COR-L47 (cell line): Measurements from ENCODE around the gene UBE2E2.
"Not testable (repeated sequence)": the region's sequence is repeated elsewhere in the genome, so short reads cannot be mapped to it uniquely, and the experiment has no call there.

Source experiments
- DNase-seq: peaks from one replicate; lab custom pipeline; 2025; lab: John Stamatoyannopoulos, UW

UBE2E2 gene

DNA sequence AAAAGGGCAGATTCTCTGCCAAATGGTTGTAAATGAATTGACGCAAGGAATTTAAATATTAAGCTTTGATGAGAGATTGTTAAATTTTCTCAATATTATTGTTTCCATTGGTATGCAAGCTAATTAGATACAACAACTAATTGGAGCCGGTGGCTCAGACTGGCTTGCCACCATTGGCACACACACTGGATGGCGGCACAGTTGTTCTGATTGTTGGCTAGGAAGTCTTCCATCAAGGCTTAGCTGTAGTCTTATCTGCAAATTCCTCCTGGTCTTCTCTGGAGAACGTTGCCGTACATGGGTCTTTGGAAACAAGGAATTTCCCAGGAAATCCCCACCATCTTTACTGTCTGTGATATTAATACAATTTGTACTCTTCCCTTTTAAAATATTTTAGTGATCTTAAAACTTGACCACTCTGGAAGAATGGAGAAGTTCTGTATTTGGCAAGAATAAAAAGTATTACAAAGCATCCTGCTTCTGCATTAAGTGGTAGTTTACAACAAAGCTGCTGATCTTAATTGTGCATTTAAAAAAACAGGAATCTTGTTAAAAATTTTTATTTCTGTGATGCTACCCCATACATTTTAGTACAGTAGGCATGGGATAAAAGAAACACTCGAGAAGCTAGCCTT lies 126.5 kb downstream of the UBE2E2 start:
- DNase-seq = no peak

DNA sequence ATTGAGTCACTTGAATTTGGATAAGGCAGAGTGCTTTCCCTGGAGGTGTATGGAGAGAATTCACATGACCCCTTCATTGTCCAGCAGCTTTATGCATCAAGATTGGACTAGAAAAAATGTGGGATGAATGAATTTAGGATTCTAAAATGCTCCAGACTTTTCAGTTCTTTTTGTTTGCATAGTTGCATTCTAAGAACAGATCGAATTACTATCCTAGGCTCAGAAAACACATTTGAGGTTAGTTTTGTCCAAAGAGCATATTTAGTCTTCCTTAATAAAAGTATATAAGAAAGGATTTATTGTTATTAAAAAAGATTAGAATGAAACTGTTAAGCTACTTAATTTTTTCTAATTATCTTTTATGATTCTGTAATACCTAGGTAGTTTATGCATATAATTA lies 127.4 kb downstream of the UBE2E2 start:
- no peak for DNase-seq

DNA sequence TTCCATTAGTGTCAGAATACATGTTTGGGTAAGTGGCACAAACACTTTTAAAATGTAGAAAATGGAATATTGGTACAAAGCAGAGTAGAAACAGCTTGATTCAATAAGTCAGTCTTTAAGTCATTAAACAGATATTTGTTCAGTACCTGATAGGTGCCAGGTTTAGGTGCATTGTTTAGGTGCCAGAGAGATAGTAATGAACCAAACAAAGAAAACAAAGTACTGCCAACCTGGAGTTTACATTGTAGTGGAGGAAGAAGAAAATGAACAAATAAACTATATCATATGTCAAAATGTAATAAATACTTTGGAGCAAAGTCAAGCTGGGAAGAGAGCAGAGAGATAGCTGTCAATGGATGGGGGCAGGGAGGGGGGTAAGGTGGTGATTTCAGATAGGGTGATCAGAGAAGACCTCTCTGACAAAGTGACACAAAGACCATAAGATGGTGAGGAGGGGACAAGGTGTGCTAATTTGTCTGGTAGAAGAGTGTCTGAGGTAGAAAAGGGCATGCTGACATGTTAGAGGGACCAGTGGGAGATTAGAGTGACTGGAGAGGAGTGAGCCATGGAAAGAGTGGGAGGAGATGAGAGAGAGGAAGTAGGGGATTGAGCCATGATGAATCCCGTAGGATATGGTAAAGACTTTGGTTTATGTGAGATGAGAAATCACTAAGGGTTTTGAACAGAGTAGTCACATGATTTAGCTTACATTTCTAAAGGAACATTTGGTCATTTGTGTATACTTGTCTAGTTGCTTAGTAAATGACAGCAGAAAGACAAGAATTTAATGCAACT lies 128.2 kb downstream of the UBE2E2 start:
- no peak for DNase-seq

GRCh38 chr3:23333633-23334032 lies 130.5 kb downstream of the UBE2E2 start:
- DNase-seq = no peak

- DNase-seq = not testable (repeated sequence)
Measured at GRCh38 chr3:23336853-23337252, 133.7 kb downstream of the UBE2E2 start.

DNA sequence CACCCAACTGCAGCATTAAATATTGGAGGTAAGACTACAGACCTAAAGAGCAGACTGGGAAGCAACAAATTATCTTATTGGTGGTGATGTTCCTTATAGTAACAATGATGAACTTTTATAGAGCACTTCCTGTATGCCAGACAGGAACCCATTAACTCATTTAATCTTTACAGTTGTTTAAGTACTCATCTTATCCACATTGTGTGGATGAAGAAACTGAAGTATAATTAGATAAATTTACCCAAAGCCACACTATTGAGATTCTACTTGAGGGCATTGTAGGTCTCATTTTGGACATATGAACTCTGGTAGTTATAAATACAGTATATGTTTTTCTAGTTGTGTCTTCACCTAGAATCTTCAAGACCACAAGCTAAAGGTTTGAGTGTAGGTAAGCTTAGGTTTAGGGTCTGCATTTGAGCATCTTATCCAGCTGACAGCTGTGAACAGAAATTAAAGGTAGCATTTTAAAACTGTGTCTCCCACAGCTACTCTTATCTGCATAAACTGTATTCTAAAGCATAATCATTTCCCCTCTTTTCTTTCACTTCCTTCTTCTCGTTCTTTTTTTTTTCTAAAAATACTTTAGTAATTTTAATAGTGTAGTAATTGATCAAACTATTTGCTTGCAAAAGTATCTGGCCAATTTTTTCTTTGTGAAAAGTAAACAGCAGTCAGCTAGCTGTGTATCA lies 138.2 kb downstream of the UBE2E2 start:
- DNase-seq = no peak

DNA sequence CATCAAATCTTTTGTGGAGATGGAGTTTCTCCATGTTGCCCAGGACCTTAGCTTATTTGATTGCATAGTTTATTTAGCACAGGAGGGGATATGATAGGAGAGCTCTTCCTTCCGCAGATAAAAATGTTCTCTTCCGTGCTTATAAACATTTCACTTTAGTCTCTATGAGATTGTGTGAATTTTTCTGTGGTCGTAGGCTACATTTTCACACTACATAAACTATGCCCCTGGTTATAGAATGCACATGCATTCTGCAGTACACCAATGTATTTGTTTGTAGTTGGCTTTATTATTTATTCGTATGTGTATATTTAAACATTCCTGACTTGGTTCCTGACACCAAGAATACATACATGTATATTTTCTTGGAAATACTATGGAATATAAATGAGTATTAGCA lies 139.2 kb downstream of the UBE2E2 start:
- DNase-seq = no peak

- no peak for DNase-seq
Measured at GRCh38 chr3:23343509-23343908, 140.4 kb downstream of the UBE2E2 start.

DNA sequence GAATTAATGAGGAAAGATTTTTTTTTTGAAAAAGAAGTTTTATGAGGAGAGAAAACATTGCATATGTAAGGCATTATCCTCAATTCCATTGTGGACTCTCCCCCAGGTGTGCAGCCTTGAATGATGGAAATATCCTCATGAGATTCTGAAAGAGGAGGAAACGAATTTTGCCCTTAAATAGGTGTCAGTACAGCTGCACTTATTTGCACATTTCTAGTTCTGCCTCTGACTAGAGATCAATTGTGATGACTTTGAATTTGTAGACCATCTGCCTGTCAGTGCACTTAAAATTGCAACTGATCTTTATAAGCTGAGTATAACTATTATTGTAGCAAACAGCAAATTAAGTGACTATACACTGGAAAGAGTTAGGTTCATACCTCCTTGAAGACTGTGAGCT lies 141.8 kb downstream of the UBE2E2 start:
- DNase-seq = no peak

GRCh38 chr3:23349444-23349843 lies 146.3 kb downstream of the UBE2E2 start:
- DNase-seq = not testable (repeated sequence)

- no peak for DNase-seq
Measured at GRCh38 chr3:23356169-23356568, 153.0 kb downstream of the UBE2E2 start.

DNA sequence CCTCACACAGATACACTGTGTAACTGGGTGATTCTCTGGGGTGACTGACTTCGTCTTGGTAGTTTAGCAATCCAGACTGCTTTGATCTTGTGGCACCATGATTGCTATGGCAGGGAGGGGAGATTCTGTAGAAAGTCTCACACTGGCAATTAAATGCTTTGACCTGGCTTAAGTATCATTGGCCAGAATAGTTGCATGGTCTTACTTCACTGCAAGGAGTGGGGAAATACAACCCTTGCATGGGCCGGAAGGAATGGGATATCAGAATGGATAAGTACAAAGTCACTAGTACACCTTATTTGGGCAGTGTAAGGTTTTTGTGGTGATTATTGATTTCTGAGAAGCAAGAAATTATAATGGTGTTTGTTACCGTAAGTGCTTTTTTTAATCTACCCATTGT lies 153.8 kb downstream of the UBE2E2 start:
- DNase-seq = no peak

DNA sequence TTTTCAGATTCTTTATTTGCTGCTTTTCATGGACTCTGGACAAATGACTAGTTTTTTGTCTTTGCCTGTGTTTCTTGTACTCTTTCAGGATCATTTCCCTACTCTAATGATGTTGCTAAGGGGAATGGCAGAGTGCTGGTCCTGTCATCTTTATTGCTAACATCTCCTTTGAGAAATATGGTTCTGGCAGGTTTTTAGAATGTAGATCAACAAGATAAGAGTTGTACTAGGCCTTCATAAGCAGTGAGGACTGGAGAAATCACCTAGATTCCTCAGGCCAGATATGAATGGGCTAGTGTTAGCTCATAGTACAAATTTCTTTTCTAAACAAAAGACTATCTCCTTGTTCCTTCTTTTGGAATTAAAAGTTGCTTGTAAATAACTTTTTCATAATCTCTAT lies 156.0 kb downstream of the UBE2E2 start:
- no peak for DNase-seq

DNA sequence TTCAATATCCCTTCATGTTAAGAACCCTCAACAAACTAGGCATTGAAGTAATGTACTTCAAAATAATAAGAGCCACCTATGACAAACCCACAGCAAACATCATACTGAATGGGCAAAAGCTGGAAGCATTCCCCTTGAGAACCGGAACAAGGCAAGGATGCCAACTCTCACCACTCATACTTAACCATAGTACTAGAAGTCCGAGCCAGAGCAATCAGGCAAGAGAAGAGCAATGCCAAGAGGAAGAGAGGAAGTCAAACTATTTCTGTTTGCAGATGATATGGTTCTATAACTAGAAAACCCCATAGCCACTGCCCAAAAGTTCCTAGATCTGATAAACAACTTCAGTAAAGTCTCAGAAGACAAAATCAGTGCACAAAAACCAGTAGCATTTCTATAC lies 161.9 kb downstream of the UBE2E2 start:
- DNase-seq = no peak

DNA sequence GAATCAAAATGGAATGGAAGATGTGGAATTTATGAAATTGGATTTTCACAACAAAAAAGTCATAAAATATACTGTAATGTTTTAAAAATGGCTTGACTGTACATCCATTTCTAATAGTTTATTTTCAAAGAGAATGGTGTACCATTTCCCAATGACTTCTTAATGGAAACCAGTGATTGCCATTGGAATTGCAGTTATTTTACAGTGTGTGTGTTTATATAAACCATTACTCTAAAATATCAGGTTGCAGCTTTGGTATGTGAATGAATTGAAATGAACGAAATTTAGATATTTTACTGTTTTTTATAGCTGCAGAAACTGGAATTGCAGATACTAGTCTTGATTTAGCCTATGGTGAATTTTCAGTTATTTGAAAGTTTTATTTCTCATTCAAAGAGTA lies 165.6 kb downstream of the UBE2E2 start:
- DNase-seq = no peak

DNA sequence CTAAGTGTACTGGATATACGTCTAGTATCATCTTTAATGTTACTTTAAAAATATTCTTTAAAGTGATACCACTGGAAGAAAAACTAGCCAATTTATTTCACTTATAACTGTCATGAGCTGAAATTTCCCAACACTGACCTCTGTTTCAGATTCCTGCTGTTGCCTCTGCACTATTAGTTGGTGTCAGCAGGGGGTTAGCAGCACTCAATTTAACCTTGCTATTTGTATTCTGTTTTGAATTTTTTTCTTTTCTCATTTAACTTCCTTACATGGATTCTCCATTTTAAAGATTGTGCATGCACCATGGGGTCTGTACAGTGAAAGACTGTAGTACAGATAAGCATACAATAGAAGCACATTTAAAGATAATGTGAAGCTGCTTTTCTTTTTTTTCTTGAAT lies 169.2 kb downstream of the UBE2E2 start:
- DNase-seq = no peak

DNA sequence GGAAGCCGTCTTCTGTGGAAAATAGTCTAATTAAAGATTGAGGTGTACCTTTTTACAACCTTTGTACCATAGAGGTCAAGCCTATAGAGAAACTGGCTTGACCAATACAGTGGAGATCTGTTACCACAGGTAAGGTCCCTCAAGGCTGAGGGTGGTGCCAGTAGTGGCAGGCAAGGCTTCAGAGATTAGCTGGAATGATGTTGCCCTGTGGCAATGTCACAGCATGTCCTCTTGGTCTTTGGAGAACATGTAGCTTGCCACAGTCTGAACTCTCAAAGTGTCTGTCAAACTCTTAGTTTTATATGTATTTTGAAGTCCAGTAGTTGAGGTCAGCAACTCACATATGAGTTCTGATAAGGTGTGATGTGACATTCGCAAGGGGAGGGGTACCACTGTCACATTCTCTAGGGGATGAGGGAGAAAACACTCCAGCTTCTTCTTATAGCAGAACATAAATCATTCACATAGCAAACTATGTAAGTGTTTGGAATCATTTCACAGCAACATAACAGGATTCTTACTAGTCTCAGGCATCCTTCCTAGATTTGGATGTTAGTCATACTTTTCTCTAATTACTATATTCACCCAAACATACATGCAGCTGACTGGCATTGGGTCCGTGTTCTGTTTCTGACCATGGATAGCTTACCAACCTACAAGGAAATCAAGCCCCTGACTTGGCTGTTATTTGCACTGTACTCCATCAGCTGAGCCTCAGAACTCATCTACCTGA lies 173.6 kb downstream of the UBE2E2 start:
- DNase-seq = no peak

DNA sequence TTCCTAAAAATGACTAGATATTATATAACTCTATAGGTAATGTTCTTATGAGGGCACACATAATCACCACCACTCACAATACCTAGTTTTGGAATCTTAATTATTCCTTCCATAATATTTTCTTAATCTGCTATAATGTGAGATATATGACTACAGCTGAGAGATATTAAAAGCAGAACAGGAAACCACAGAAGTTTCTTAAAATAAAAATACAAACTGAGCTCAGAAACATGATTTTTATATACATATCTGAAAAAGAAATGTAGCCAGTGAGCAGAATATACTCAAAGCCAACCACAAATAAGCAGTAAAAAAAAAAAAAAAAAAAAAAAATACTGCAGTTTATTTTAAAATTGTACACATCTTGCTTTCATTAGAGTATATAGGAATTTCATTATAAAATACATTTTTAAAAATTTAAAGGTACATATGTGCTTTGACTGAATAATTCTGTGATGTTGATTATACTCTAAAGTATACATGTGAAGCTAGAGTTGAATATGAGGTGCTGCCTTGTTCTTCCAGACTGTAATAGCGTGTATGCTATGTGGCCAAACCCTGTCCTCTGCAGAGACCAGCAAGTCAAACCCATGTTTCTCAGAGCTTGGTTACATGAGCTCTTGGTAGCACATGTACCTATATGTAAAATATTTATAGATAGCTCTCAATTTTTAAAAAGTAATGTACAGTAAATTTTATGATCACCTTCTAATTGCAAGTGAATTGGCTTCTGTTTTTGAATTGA lies 175.0 kb downstream of the UBE2E2 start:
- no peak for DNase-seq

DNA sequence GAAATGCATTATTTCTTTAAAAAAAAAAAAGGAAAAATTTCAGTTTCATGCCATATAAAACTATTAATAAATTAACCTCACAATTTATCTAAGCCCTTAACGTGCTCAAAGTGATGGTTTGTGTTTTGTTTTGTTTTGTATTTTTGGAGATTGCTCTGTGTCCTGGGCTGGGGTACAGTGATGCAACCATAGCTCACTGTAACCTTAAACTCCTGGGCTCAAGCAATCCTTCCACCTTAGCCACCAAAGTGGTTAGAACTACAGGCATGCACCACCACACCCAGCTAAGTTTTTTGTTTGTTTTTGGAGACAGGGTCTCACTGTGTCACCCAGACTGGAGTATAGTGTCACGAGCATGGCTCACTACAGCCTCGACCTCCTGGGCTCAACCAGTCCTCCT lies 180.7 kb downstream of the UBE2E2 start:
- no peak for DNase-seq

GRCh38 chr3:23385327-23385726 lies 182.2 kb downstream of the UBE2E2 start:
- peak; percentile 17 for DNase-seq

GRCh38 chr3:23387286-23387918 lies 184.3 kb downstream of the UBE2E2 start:
- DNase-seq = no peak
